Stimulated activated CD8-positive, alpha-beta memory T cell treated with anti-CD3 and anti-CD28 coated beads, Interleukin-12 subunit alpha, Interleukin-12 subunit beta, amount 100 ng/mL, for 24 hours (primary cell): Measurements from ENCODE around the gene USP37.
"Not testable (repeated sequence)": the region's sequence is repeated elsewhere in the genome, so short reads cannot be mapped to it uniquely, and the experiment has no call there.

Source experiments
- DNase-seq: peaks from one replicate; pipeline ENCODE4 v3.0.0-alpha.2; 2020; ENCODE audit errors: extremely low read depth

USP37 gene

GRCh38 chr2:218555527-218555926 lies 12.6 kb downstream of the USP37 start:
- no peak for DNase-seq

- DNase-seq, result not testable (repeated sequence)
Measured at GRCh38 chr2:218554225-218554624, 13.9 kb downstream of the USP37 start.

GRCh38 chr2:218547978-218548377 lies 20.2 kb downstream of the USP37 start:
- DNase-seq, result no peak

- DNase-seq, result no peak
Measured at GRCh38 chr2:218547511-218547910, 20.6 kb downstream of the USP37 start.

GRCh38 chr2:218546012-218546411 lies 22.1 kb downstream of the USP37 start:
- no peak for DNase-seq

GRCh38 chr2:218540015-218540414 lies 28.1 kb downstream of the USP37 start:
- DNase-seq, result no peak

GRCh38 chr2:218536804-218537494 lies 31.2 kb downstream of the USP37 start:
- DNase-seq, result no peak

- no peak for DNase-seq
Measured at GRCh38 chr2:218529990-218530389, 38.2 kb downstream of the USP37 start.

- not testable (repeated sequence) for DNase-seq
Measured at GRCh38 chr2:218528409-218528808, 39.7 kb downstream of the USP37 start.

- no peak for DNase-seq
Measured at GRCh38 chr2:218523651-218524050, 44.5 kb downstream of the USP37 start.

GRCh38 chr2:218518876-218519275 lies 49.3 kb downstream of the USP37 start:
- no peak for DNase-seq

- no peak for DNase-seq
Measured at GRCh38 chr2:218517434-218518206, 50.5 kb downstream of the USP37 start.

- DNase-seq, result no peak
Measured at GRCh38 chr2:218516614-218517013, 51.5 kb downstream of the USP37 start.

- no peak for DNase-seq
Measured at GRCh38 chr2:218513676-218514075, 54.5 kb downstream of the USP37 start.

- DNase-seq, result no peak
Measured at GRCh38 chr2:218508299-218508698, 59.9 kb downstream of the USP37 start.

GRCh38 chr2:218505754-218506371 lies 62.3 kb downstream of the USP37 start:
- no peak for DNase-seq

- no peak for DNase-seq
Measured at GRCh38 chr2:218501665-218502064, 66.5 kb downstream of the USP37 start.

- DNase-seq, result no peak
Measured at GRCh38 chr2:218500501-218501060, 67.6 kb downstream of the USP37 start.

GRCh38 chr2:218485986-218486667 lies 82.0 kb downstream of the USP37 start:
- DNase-seq, result no peak

GRCh38 chr2:218482651-218483050 lies 85.5 kb downstream of the USP37 start:
- no peak for DNase-seq

- no peak for DNase-seq
Measured at GRCh38 chr2:218479595-218479994, 88.6 kb downstream of the USP37 start.

- no peak for DNase-seq
Measured at GRCh38 chr2:218478544-218478943, 89.6 kb downstream of the USP37 start.
